ENCODE measurements around the gene GSTA4.

DNA sequence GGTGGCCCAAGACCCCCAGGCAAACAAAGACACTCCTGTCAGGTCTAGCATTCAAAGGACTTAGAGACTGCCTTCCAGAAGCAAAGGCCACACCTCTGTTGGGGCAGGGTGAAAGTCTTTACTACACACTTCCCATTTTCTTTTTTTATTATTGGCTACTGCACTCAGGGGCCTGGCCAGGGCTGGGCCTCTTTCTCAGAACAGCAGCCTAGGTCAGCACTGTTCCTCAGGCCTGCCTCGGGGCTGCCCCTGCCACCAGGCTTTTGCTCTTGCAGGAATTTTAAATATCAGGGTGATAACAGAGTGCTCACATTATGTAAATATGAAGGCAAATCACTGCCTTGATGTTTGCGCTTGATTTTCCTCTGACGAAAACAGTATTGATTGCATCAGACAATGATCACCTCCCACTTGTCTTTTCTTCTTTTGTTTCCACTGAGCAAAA, 18.5 kb downstream of the GSTA4 start:
- TF ChIP-seq, protein P1, sequence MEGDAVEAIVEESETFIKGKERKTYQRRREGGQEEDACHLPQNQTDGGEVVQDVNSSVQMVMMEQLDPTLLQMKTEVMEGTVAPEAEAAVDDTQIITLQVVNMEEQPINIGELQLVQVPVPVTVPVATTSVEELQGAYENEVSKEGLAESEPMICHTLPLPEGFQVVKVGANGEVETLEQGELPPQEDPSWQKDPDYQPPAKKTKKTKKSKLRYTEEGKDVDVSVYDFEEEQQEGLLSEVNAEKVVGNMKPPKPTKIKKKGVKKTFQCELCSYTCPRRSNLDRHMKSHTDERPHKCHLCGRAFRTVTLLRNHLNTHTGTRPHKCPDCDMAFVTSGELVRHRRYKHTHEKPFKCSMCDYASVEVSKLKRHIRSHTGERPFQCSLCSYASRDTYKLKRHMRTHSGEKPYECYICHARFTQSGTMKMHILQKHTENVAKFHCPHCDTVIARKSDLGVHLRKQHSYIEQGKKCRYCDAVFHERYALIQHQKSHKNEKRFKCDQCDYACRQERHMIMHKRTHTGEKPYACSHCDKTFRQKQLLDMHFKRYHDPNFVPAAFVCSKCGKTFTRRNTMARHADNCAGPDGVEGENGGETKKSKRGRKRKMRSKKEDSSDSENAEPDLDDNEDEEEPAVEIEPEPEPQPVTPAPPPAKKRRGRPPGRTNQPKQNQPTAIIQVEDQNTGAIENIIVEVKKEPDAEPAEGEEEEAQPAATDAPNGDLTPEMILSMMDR (IDR thresholded peaks at IDR 0.05; ENCODE audit: low read depth, low read length, poor library complexity, severe bottlenecking): no peak
- TF ChIP-seq EZH2phosphoT487 (IDR thresholded peaks at IDR 0.05; ENCODE audit: borderline replicate concordance, low read length): no peak

Data from DOHH2 (cell line).